CD4-positive, alpha-beta T cell (primary cell): ENCODE data around the gene USP2. TPM values are rescaled to one million over a fixed set of nuclear protein-coding genes. Genes with fewer than 3 reads are reported as not detected.

Experiments
- ATAC-seq: fragments of 200-7000 bp; cut with Tn5 transposase; one replicate; pipeline ENCODE4 v1.10.0; 2022; ENCODE audit warnings: mild to moderate bottlenecking; ENCODE audit not compliant: poor library complexity
- CTCF ChIA-PET: fragments of 350-600 bp; sonication (Branson Sonifier 250); formaldehyde crosslinking; loops from one replicate; lab custom pipeline; 2021; ENCODE audit warnings: antibody characterized with exemption, inconsistent platforms; lab: Charles Lee
- POLR2A ChIA-PET: fragments of 350-600 bp; sonication (Branson Sonifier 250); formaldehyde crosslinking; loops from one replicate; lab custom pipeline; 2021; ENCODE audit warnings: antibody characterized with exemption, inconsistent platforms; lab: Charles Lee
- DNase-seq, 14 experiments: peaks; one replicate each; pipeline ENCODE4 v3.0.0-alpha.2; 2013 to 2020; ENCODE audit warnings: mixed read lengths in 2 of 14
- H3K27ac ChIP-seq, 2 donors: one replicate each; pipeline versions ENCODE4 v1.5.1 to v1.7.0; 2013; ENCODE audit warnings: low read length in 2 of 2, low read depth in 1 of 2, mild to moderate bottlenecking in 1 of 2
- H3K27me3 ChIP-seq, 2 experiments: 1 replicate in 1 of 2; 2 replicates in 1 of 2; pipeline versions ENCODE4 v1.6.1 to v1.7.0; 2013; ENCODE audit warnings: low read length in 2 of 2, control low read depth in 1 of 2, mild to moderate bottlenecking in 1 of 2, moderate library complexity in 1 of 2; ENCODE audit not compliant: insufficient read depth in 2 of 2, control insufficient read depth in 1 of 2
- H3K36me3 ChIP-seq: one replicate; pipeline ENCODE4 v1.6.1; 2013; ENCODE audit warnings: low read length, control low read depth; ENCODE audit not compliant: insufficient read depth
- H3K4me1 ChIP-seq: one replicate; pipeline ENCODE4 v1.6.1; 2013; ENCODE audit warnings: low read length, control low read depth; ENCODE audit not compliant: insufficient read depth
- H3K4me3 ChIP-seq: one replicate; pipeline ENCODE4 v1.5.1; 2013; ENCODE audit warnings: mild to moderate bottlenecking, low read length, moderate library complexity
- H3K9me3 ChIP-seq, 2 experiments: 1 replicate in 1 of 2; 2 replicates in 1 of 2; pipeline versions ENCODE4 v1.6.1 to v1.7.0; 2013; ENCODE audit warnings: low read length in 2 of 2, mild to moderate bottlenecking in 2 of 2, control low read depth in 1 of 2, moderate library complexity in 1 of 2; ENCODE audit not compliant: control insufficient read depth in 1 of 2, insufficient read depth in 1 of 2
- H3K27ac Mint-ChIP-seq: one replicate; pipeline ENCODE4 v1.8.0; 2020; ENCODE audit warnings: mixed read lengths
- H3K27me3 Mint-ChIP-seq: one replicate; pipeline ENCODE4 v1.8.0; 2021; ENCODE audit warnings: mixed read lengths
- H3K36me3 Mint-ChIP-seq: one replicate; pipeline ENCODE4 v1.8.0; 2021; ENCODE audit warnings: low read depth, mixed read lengths
- H3K4me1 Mint-ChIP-seq: one replicate; pipeline ENCODE4 v1.8.0; 2021; ENCODE audit warnings: low read depth, mixed read lengths
- H3K4me3 Mint-ChIP-seq: one replicate; pipeline ENCODE4 v1.8.0; 2020; ENCODE audit warnings: mild to moderate bottlenecking, mixed read lengths
- H3K9me3 Mint-ChIP-seq: one replicate; pipeline ENCODE4 v1.8.0; 2020; ENCODE audit warnings: mixed read lengths
- CTCF ChIP-seq: fragments of 200-600 bp; IDR thresholded peaks from one replicate; pipeline ENCODE4 v1.8.0; 2022; ENCODE audit warnings: antibody characterized with exemption, mild to moderate bottlenecking
- intact Hi-C, 2 experiments: fragments of 100-400 bp; cut with DNase I in 1 of 2; cut with micrococcal nuclease in 1 of 2; formaldehyde crosslinking; loops; one replicate each; pipeline versions ENCODE4 v1.15.1 to v1.9.0; 2023 to 2025; cut with DNase I, micrococcal nuclease
- total RNA-seq, 174 experiments: library from RNA in 2 of 174; stranded (reverse) in 2 of 174; gene quantifications; one replicate each; pipeline ENCODE4 v1.2.3 and lab custom pipeline; 2021 to 2026

The USP2 gene
- total RNA-seq, 2 experiments from 2014 or later = 2.0 to 2.6 TPM

DNA sequence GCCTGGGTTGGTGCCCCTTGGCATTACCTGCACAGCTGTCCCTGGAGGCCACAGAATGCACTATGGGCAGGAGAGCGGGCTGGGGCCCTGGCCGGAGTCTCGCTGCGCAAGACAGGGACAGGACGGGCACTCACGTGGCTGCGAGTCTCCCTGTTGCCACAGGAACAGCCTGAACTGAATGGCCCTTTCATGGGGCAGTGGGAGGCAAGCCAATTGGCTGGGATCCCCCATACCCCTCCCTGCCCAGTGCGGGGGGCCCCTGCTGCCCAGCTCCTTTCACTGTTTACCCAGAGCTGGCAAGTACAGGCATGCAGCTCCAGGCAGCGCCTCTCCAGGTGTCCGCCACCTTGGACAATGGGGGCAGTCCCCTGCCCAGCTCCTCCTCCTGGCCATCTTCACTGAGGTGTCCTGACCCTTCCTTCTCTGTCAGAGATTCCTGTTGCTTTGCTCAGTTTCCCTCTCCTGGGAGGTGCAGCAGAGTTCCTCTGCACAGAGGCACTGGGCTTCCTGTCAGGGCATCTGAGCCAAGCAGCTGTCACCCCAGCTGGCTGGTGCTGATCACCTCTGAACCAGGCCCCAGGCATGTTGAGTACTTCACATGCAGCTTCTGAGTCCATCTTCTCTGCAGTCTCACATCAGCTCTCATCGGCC is 5.2 kb downstream of the USP2 start:
- intact Hi-C loops = no loop called here
- CTCF ChIA-PET = interaction anchor here (7.6 kb wide), 1 partner anchor 20 kb away, joined by 66 read pairs; no protein-coding TSS in a partner anchor
- Mint-ChIP-seq H3K4me1 (no peaks in the 10 kb centered on the region), H3K27ac (no peak overlapping the region), H3K36me3 (no peaks in the 10 kb centered on the region), H3K9me3 (no peaks in the 10 kb centered on the region), H3K4me3 (no peak overlapping the region), H3K27me3 (peaks cover 9% of the 10 kb centered on the region)
- peaks cover 0 to 2% of the 10 kb centered on the region in 2 experiments for H3K27me3 ChIP-seq
- H3K27ac ChIP-seq = no peak overlapping the region
- H3K36me3 ChIP-seq = no peaks in the 10 kb centered on the region
- POLR2A ChIA-PET = no interaction called here
- no peak overlapping the region for H3K4me3 ChIP-seq
- DNase-seq = no peak
- no peaks in the 10 kb centered on the region for H3K9me3 ChIP-seq
- TF ChIP-seq CTCF = no peak
- ATAC-seq = no peak
- H3K4me1 ChIP-seq = peaks cover 23% of the 10 kb centered on the region

- POLR2A ChIA-PET = no interaction called here
- Histone ChIP-seq H3K36me3 (no peaks in the 10 kb centered on the region), H3K4me3 (no peak overlapping the region), H3K27ac (no peak overlapping the region), H3K27me3 (peaks cover 0 to 2% of the 10 kb centered on the region in 2 experiments), H3K9me3 (no peaks in the 10 kb centered on the region), H3K4me1 (peaks cover 17% of the 10 kb centered on the region)
- ATAC-seq = no peak
- Mint-ChIP-seq H3K4me3 (no peak overlapping the region), H3K27ac (no peak overlapping the region), H3K36me3 (no peaks in the 10 kb centered on the region), H3K9me3 (no peaks in the 10 kb centered on the region), H3K4me1 (no peaks in the 10 kb centered on the region), H3K27me3 (peaks cover 13% of the 10 kb centered on the region)
- intact Hi-C loops = no loop called here
- CTCF ChIA-PET = interaction anchor here (1.3 to 7.6 kb wide), 2 partner anchors 14 to 19 kb away, joined by 3 to 66 read pairs; no protein-coding TSS in a partner anchor
- TF ChIP-seq CTCF = no peak
- no peak for DNase-seq
Measured at GRCh38 chr11:119375337-119376196, 5.9 kb downstream of the USP2 start.

GRCh38 chr11:119374632-119375336 is 6.7 kb downstream of the USP2 start:
- peaks cover 18% of the 10 kb centered on the region for H3K4me1 ChIP-seq
- no peaks in the 10 kb centered on the region for H3K4me1 Mint-ChIP-seq
- peaks cover 0 to 2% of the 10 kb centered on the region in 2 experiments for H3K27me3 ChIP-seq
- H3K4me3 ChIP-seq = no peak overlapping the region
- no peak for ATAC-seq
- H3K27ac Mint-ChIP-seq = no peak overlapping the region
- no peak for DNase-seq
- POLR2A ChIA-PET = no interaction called here
- TF ChIP-seq CTCF = no peak
- intact Hi-C loops = no loop called here
- H3K36me3 Mint-ChIP-seq = no peaks in the 10 kb centered on the region
- no peak overlapping the region for H3K27ac ChIP-seq
- no peaks in the 10 kb centered on the region for H3K9me3 ChIP-seq
- no peaks in the 10 kb centered on the region for H3K9me3 Mint-ChIP-seq
- H3K4me3 Mint-ChIP-seq = no peak overlapping the region
- H3K36me3 ChIP-seq = no peaks in the 10 kb centered on the region
- CTCF ChIA-PET = interaction anchor here (0.8 to 7.6 kb wide), 3 partner anchors 10 to 18 kb away, joined by 3 to 66 read pairs (median 6); no protein-coding TSS in a partner anchor
- H3K27me3 Mint-ChIP-seq = peaks cover 20% of the 10 kb centered on the region
